Stimulated activated CD4-positive, alpha-beta T cell treated with anti-CD3 and anti-CD28 coated beads, TNF-alpha, amount 100 ng/mL, for 48 hours (primary cell): ENCODE results near the gene NHSL2.

Experiments
- DNase-seq, 3 donors: peaks; one replicate each; pipeline ENCODE4 v3.0.0-alpha.2; 2020; ENCODE audit warnings: low read depth in 3 of 3

Gene NHSL2

GRCh38 chrX:72107841-72108595 lies 197.4 kb downstream of the NHSL2 start:
- DNase-seq = no peak

GRCh38 chrX:72108666-72109065 lies 198.0 kb downstream of the NHSL2 start:
- no peak for DNase-seq

GRCh38 chrX:72110051-72110875 lies 199.6 kb downstream of the NHSL2 start:
- no peak for DNase-seq

GRCh38 chrX:72110876-72111708 lies 200.4 kb downstream of the NHSL2 start:
- no peak for DNase-seq

- no peak for DNase-seq
Measured at GRCh38 chrX:72113461-72113860, 202.8 kb downstream of the NHSL2 start.

GRCh38 chrX:72114306-72114705 lies 203.7 kb downstream of the NHSL2 start:
- DNase-seq = no peak

GRCh38 chrX:72114807-72115206 lies 204.2 kb downstream of the NHSL2 start:
- DNase-seq = no peak

- DNase-seq = no peak
Measured at GRCh38 chrX:72115380-72115779, 204.7 kb downstream of the NHSL2 start.

- DNase-seq = no peak
Measured at GRCh38 chrX:72117636-72118210, 207.1 kb downstream of the NHSL2 start.

GRCh38 chrX:72120837-72121236 lies 210.2 kb downstream of the NHSL2 start:
- DNase-seq = no peak

GRCh38 chrX:72121383-72121782 lies 210.7 kb downstream of the NHSL2 start:
- no peak for DNase-seq

- no peak for DNase-seq
Measured at GRCh38 chrX:72122621-72123337, 212.1 kb downstream of the NHSL2 start.

- no peak for DNase-seq
Measured at GRCh38 chrX:72123471-72124185, 213.0 kb downstream of the NHSL2 start.

GRCh38 chrX:72124540-72125201 lies 214.0 kb downstream of the NHSL2 start:
- no peak for DNase-seq

- DNase-seq = no peak
Measured at GRCh38 chrX:72125331-72126047, 214.8 kb downstream of the NHSL2 start.

- DNase-seq = no peak
Measured at GRCh38 chrX:72126048-72126415, 215.4 kb downstream of the NHSL2 start.

GRCh38 chrX:72126539-72127140 lies 216.0 kb downstream of the NHSL2 start:
- peak; percentile 54 to 82 (median 68) for DNase-seq

GRCh38 chrX:72127332-72127731 lies 216.7 kb downstream of the NHSL2 start:
- DNase-seq = no peak
